GM18520 (cell line): ENCODE data around the gene CBX7.
"Not testable (repeated sequence)": the region's sequence is repeated elsewhere in the genome, so short reads cannot be mapped to it uniquely, and the experiment has no call there.

Source experiments
- ATAC-seq: cut with Tn5 transposase; IDR thresholded peaks from one replicate; pipeline ENCODE4 v1.9.1; 2021; ENCODE audit not compliant: unreplicated experiment

Gene CBX7

GRCh38 chr22:39174498-39175352, 22.2 kb upstream of the CBX7 start:
- no peak for ATAC-seq

GRCh38 chr22:39173787-39174497, 21.5 kb upstream of the CBX7 start:
- no peak for ATAC-seq

- ATAC-seq = no peak
Measured at GRCh38 chr22:39173050-39173706, 20.7 kb upstream of the CBX7 start.

- not testable (repeated sequence) for ATAC-seq
Measured at GRCh38 chr22:39172265-39173049, 20.0 kb upstream of the CBX7 start.

GRCh38 chr22:39171623-39172264, 19.3 kb upstream of the CBX7 start:
- no peak for ATAC-seq

- ATAC-seq = no peak
Measured at GRCh38 chr22:39170825-39171622, 18.5 kb upstream of the CBX7 start.

- no peak for ATAC-seq
Measured at GRCh38 chr22:39169797-39170466, 17.5 kb upstream of the CBX7 start.

GRCh38 chr22:39166547-39166946, 14.1 kb upstream of the CBX7 start:
- ATAC-seq = no peak

GRCh38 chr22:39156093-39156492, 3.6 kb upstream of the CBX7 start:
- ATAC-seq = not testable (repeated sequence)

GRCh38 chr22:39155421-39155820, 2.9 kb upstream of the CBX7 start:
- ATAC-seq = no peak

GRCh38 chr22:39153220-39153717, 789 bp upstream of the CBX7 start:
- ATAC-seq = no peak

GRCh38 chr22:39152024-39152510, 413 bp downstream of the CBX7 start:
- no peak for ATAC-seq

GRCh38 chr22:39151329-39151975, 1.0 kb downstream of the CBX7 start:
- no peak for ATAC-seq

GRCh38 chr22:39150848-39151215, 1.6 kb downstream of the CBX7 start:
- ATAC-seq = no peak

- ATAC-seq = no peak
Measured at GRCh38 chr22:39149915-39150847, 2.3 kb downstream of the CBX7 start.

- no peak for ATAC-seq
Measured at GRCh38 chr22:39148727-39149535, 3.5 kb downstream of the CBX7 start.
